Neural progenitor cell (in vitro differentiated cells): ENCODE measurements around the gene MRAS. TPM values are rescaled to one million over a fixed set of nuclear protein-coding genes. Genes with fewer than 3 reads are reported as not detected.

Source experiments
- DNase-seq: peaks from one replicate; pipeline ENCODE4 v3.0.0-alpha.2; 2016; ENCODE audit warnings: low spot score
- H2AFZ ChIP-seq: fragments of 200-600 bp; sonication (generic); replicated peaks from 2 replicates; pipeline ENCODE4 v1.6.1; 2016; ENCODE audit warnings: antibody characterized with exemption
- H3F3A ChIP-seq: fragments of 200-600 bp; sonication (generic); 2 replicates; pipeline ENCODE4 v1.6.1; 2016; ENCODE audit warnings: antibody characterized with exemption, low read depth
- H3K27ac ChIP-seq: fragments of 200-600 bp; sonication (generic); 2 replicates; pipeline ENCODE4 v1.5.1; 2016; ENCODE audit warnings: mild to moderate bottlenecking
- H3K27me3 ChIP-seq: fragments of 200-600 bp; sonication (generic); 2 replicates; pipeline ENCODE4 v1.6.1; 2016; ENCODE audit warnings: mild to moderate bottlenecking, moderate library complexity
- H3K36me3 ChIP-seq: fragments of 200-600 bp; sonication (generic); 2 replicates; pipeline ENCODE4 v1.5.1; 2016
- H3K4me1 ChIP-seq: fragments of 200-600 bp; sonication (generic); 2 replicates; pipeline ENCODE4 v1.6.1; 2016; ENCODE audit warnings: mixed run types
- H3K4me2 ChIP-seq: fragments of 200-600 bp; sonication (generic); 2 replicates; pipeline ENCODE4 v1.6.1; 2016
- H3K4me3 ChIP-seq: fragments of 200-600 bp; sonication (generic); 2 replicates; pipeline ENCODE4 v1.5.1; 2016
- H3K79me2 ChIP-seq: fragments of 200-600 bp; sonication (generic); 2 replicates; pipeline ENCODE4 v1.6.1; 2016; ENCODE audit warnings: low read depth
- H3K9ac ChIP-seq: fragments of 200-600 bp; sonication (generic); 2 replicates; pipeline ENCODE4 v1.6.1; 2016
- H3K9me3 ChIP-seq: fragments of 200-600 bp; sonication (generic); 2 replicates; pipeline ENCODE4 v1.5.1; 2016; ENCODE audit warnings: low read depth
- H4K20me1 ChIP-seq: fragments of 200-600 bp; sonication (generic); 2 replicates; pipeline ENCODE4 v1.6.1; 2016; ENCODE audit warnings: low read depth
- H3K27ac Mint-ChIP-seq: 3 replicates; pipeline ENCODE4 v1.8.0; 2021; ENCODE audit warnings: mixed read lengths
- H3K27me3 Mint-ChIP-seq: 2 replicates; pipeline ENCODE4 v1.8.0; 2022; ENCODE audit warnings: low read depth, mild to moderate bottlenecking, inconsistent platforms, moderate library complexity, mixed read lengths; ENCODE audit not compliant: insufficient read depth
- H3K36me3 Mint-ChIP-seq: 3 replicates; pipeline ENCODE4 v1.8.0; 2021; ENCODE audit warnings: mixed read lengths
- H3K4me1 Mint-ChIP-seq: 3 replicates; pipeline ENCODE4 v1.8.0; 2021; ENCODE audit warnings: mixed read lengths
- H3K4me3 Mint-ChIP-seq: 3 replicates; pipeline ENCODE4 v1.8.0; 2021; ENCODE audit warnings: mild to moderate bottlenecking, moderate library complexity, mixed read lengths
- H3K9me3 Mint-ChIP-seq: 3 replicates; pipeline ENCODE4 v1.8.0; 2020; ENCODE audit warnings: mixed read lengths
- CTCF ChIP-seq: fragments of 200-600 bp; sonication (generic); IDR thresholded peaks from 2 replicates; pipeline ENCODE4 v1.5.1; 2017; ENCODE audit warnings: antibody characterized with exemption, mild to moderate bottlenecking
- EZH2 ChIP-seq: fragments of 200-600 bp; sonication (generic); IDR thresholded peaks from 2 replicates; pipeline ENCODE4 v1.6.1; 2017; ENCODE audit warnings: antibody characterized with exemption, mild to moderate bottlenecking, moderate library complexity
- EZH2phosphoT487 ChIP-seq: fragments of 200-600 bp; sonication (generic); IDR thresholded peaks from 2 replicates; pipeline ENCODE4 v1.6.1; 2017; ENCODE audit warnings: antibody characterized with exemption
- total RNA-seq: library from RNA; depleted of rRNA; stranded (reverse); fragments of >200 nt; gene quantifications from 2 replicates; pipeline ENCODE4 v1.2.3, GENCODE V29; 2015; ENCODE audit warnings: low replicate concordance

Gene MRAS
- total RNA-seq, 1 donor from 2014 or later: 17.2 TPM

GRCh38 chr3:138325990-138326389 lies 22.4 kb upstream of the MRAS start:
- Histone ChIP-seq H3K4me3 (no peak overlapping the region), H3K9ac (no peak overlapping the region), H4K20me1 (no peaks in the 10 kb centered on the region), H3K36me3 (no peaks in the 10 kb centered on the region), H3K27ac (no peak overlapping the region), H3K27me3 (no peaks in the 10 kb centered on the region), H3K9me3 (no peaks in the 10 kb centered on the region), H3F3A (peaks cover 5% of the 10 kb centered on the region), H3K4me2 (no peak overlapping the region), H3K4me1 (peaks cover 22% of the 10 kb centered on the region), H3K79me2 (no peaks in the 10 kb centered on the region), H2AFZ (no peak overlapping the region)
- H3K27me3 Mint-ChIP-seq: peaks cover 4% of the 10 kb centered on the region
- no peak for DNase-seq
- peaks cover 3% of the 10 kb centered on the region for H3K36me3 Mint-ChIP-seq
- H3K9me3 Mint-ChIP-seq: no peaks in the 10 kb centered on the region
- no peak overlapping the region for H3K4me3 Mint-ChIP-seq
- no peak overlapping the region for H3K27ac Mint-ChIP-seq
- no peak for TF ChIP-seq EZH2phosphoT487
- TF ChIP-seq EZH2: no peak
- TF ChIP-seq CTCF: no peak
- peaks cover 21% of the 10 kb centered on the region for H3K4me1 Mint-ChIP-seq

GRCh38 chr3:138326866-138327595 lies 21.3 kb upstream of the MRAS start:
- Histone ChIP-seq H3K79me2 (no peaks in the 10 kb centered on the region), H3K4me2 (no peak overlapping the region), H3K4me3 (no peak overlapping the region), H4K20me1 (no peaks in the 10 kb centered on the region), H3K9me3 (no peaks in the 10 kb centered on the region), H3K4me1 (peaks cover 17% of the 10 kb centered on the region), H3K36me3 (no peaks in the 10 kb centered on the region), H3K9ac (no peak overlapping the region), H3F3A (peaks cover 2% of the 10 kb centered on the region), H3K27ac (no peak overlapping the region), H2AFZ (no peak overlapping the region), H3K27me3 (no peaks in the 10 kb centered on the region)
- H3K4me3 Mint-ChIP-seq: no peak overlapping the region
- H3K36me3 Mint-ChIP-seq: peaks cover 3% of the 10 kb centered on the region
- H3K27ac Mint-ChIP-seq: no peak overlapping the region
- no peak for DNase-seq
- H3K27me3 Mint-ChIP-seq: peaks cover 4% of the 10 kb centered on the region
- no peaks in the 10 kb centered on the region for H3K9me3 Mint-ChIP-seq
- H3K4me1 Mint-ChIP-seq: peaks cover 17% of the 10 kb centered on the region
- TF ChIP-seq CTCF (no peak), EZH2 (no peak), EZH2phosphoT487 (no peak)

- Histone ChIP-seq H3K27ac (no peak overlapping the region), H3K27me3 (no peaks in the 10 kb centered on the region), H3K9me3 (no peaks in the 10 kb centered on the region), H4K20me1 (no peaks in the 10 kb centered on the region), H3F3A (no peaks in the 10 kb centered on the region), H3K4me2 (no peak overlapping the region), H2AFZ (no peak overlapping the region), H3K4me3 (no peak overlapping the region), H3K36me3 (no peaks in the 10 kb centered on the region), H3K4me1 (peaks cover 11% of the 10 kb centered on the region), H3K9ac (no peak overlapping the region), H3K79me2 (no peaks in the 10 kb centered on the region)
- Mint-ChIP-seq H3K27me3 (peaks cover 4% of the 10 kb centered on the region), H3K9me3 (no peaks in the 10 kb centered on the region), H3K4me1 (peaks cover 19% of the 10 kb centered on the region), H3K4me3 (no peak overlapping the region), H3K27ac (no peak overlapping the region), H3K36me3 (peaks cover 3% of the 10 kb centered on the region)
- TF ChIP-seq EZH2phosphoT487 (no peak), EZH2 (no peak), CTCF (no peak)
- no peak for DNase-seq
Observed at GRCh38 chr3:138327831-138328230, 20.5 kb upstream of the MRAS start.
